Measurements from ENCODE around the gene PRKCA. TPM values are rescaled to one million over a fixed set of nuclear protein-coding genes. Genes with fewer than 3 reads are reported as not detected.

PRKCA gene
- total and polyA plus RNA-seq, 10 of the 15 experiments (the other 5 are each of a cell fraction or from before 2014, with no cell fraction given) = 0.11 to 14.6 (median 0.72) TPM

GRCh38 chr17:66557886-66558285, 255.5 kb downstream of the PRKCA start (continued):
- TF ChIP-seq CUX1 (IDR thresholded peaks at IDR 0.05; ENCODE audit: insufficient replicate concordance, low read depth, low read length) (no peak), IRF5 (IDR thresholded peaks at IDR 0.05; ENCODE audit: borderline replicate concordance) (no peak), PAX8 (IDR thresholded peaks at IDR 0.05) (no peak)

- WGBS (ENCODE audit: insufficient coverage, insufficient replicate concordance, low lambda C conversion rate, missing lambda C conversion rate) = 19% methylated on average over 7 of the region's 7 CpGs
- no peaks in the 10 kb centered on the region for H3K4me1 ChIP-seq (ENCODE audit: control insufficient read depth, insufficient read depth, low read length)
- CTCF ChIA-PET = no interaction called here
- in situ Hi-C loops (cut with MboI) = no loop called here
- RAD21 ChIA-PET (ENCODE audit: unreplicated experiment) = no interaction called here
- intact Hi-C loops (cut with micrococcal nuclease; ENCODE audit: unreplicated experiment) = no loop called here
- H3K9ac ChIP-seq (ENCODE audit: control insufficient read depth, insufficient read depth, low read length) = no peak overlapping the region
- H3K79me2 ChIP-seq (ENCODE audit: control insufficient read depth, insufficient read depth, low read length) = no peaks in the 10 kb centered on the region
- DNase-seq (ENCODE audit: low read depth, low spot score) = no peak
- no peak for FAIRE-seq
- no peak for ATAC-seq
- no peaks in the 10 kb centered on the region for H3K9me3 ChIP-seq (replicated peaks; ENCODE audit: control insufficient read depth, insufficient read depth, low read length)
- SMC1A ChIA-PET (ENCODE audit: uncharacterized antibody, unreplicated experiment) = no interaction called here
- H4K20me1 ChIP-seq (ENCODE audit: control insufficient read depth, insufficient read depth) = no peaks in the 10 kb centered on the region
- POLR2A ChIA-PET = no interaction called here
- H3K27ac ChIP-seq (ENCODE audit: control insufficient read depth, insufficient read depth) = no peak overlapping the region
- no peak overlapping the region for H3K4me3 ChIP-seq
- no peak overlapping the region for H2AFZ ChIP-seq (ENCODE audit: control insufficient read depth, low read depth, low read length)
- no peaks in the 10 kb centered on the region for H3K36me3 ChIP-seq (ENCODE audit: control insufficient read depth in 2 of 2, insufficient read depth in 2 of 2, low read length in 1 of 2)
- no TSS peak for BruUV-seq (replicated peaks)
- no peaks in the 10 kb centered on the region for H3K27me3 ChIP-seq (replicated peaks in 1 of 2; ENCODE audit: control insufficient read depth in 2 of 2, insufficient read depth in 2 of 2, low read length in 1 of 2)
- no peak overlapping the region for H3K4me2 ChIP-seq (ENCODE audit: control insufficient read depth, insufficient read depth)
- TF ChIP-seq NRF1 (conservative IDR thresholded peaks at IDR 0.05; ENCODE audit: low read depth, low read length) (no peak), PAX5 (IDR thresholded peaks at IDR 0.05; ENCODE audit: borderline replicate concordance, low read depth, low read length) (no peak), ZBTB11 (CRISPR knock-in tag; IDR thresholded peaks at IDR 0.05) (no peak), PRDM15 (CRISPR knock-in tag; IDR thresholded peaks at IDR 0.05) (no peak)
Observed at GRCh38 chr17:66560691-66561090, 258.3 kb downstream of the PRKCA start.

All from GM12878 (cell line).